Panc1 (cell line): ENCODE data around the gene OR51G2. TPM values are rescaled to one million over a fixed set of nuclear protein-coding genes. Genes with fewer than 3 reads are reported as not detected.

ENCODE experiments used
- ATAC-seq: fragments of 200-7000 bp; cut with Tn5 transposase; 2 replicates; pipeline ENCODE4 v1.9.1; 2020; ENCODE audit warnings: mild to moderate bottlenecking, moderate library complexity
- BruUV-seq: library from RNA; stranded (reverse); fragments of 400-500 nt; replicated peaks from 2 replicates; lab custom pipeline; 2021; lab: Mats Ljungman, UMichigan
- CTCF ChIA-PET: fragments of 300-600 bp; sonication (Branson Sonifier 250); formaldehyde crosslinking; loops from one replicate; lab custom pipeline; 2022; ENCODE audit warnings: antibody characterized with exemption; lab: Charles Lee
- POLR2A ChIA-PET: fragments of 300-600 bp; sonication (Branson Sonifier 250); formaldehyde crosslinking; loops from one replicate; lab custom pipeline; 2022; ENCODE audit warnings: antibody characterized with exemption; lab: Charles Lee
- DNase-seq: peaks from one replicate; pipeline ENCODE4 v3.0.0-alpha.2; 2010; ENCODE audit warnings: low read depth, low spot score
- H3K27ac ChIP-seq: 2 replicates; pipeline ENCODE4 v1.5.1; 2011; ENCODE audit warnings: mild to moderate bottlenecking, low read length, inconsistent platforms
- H3K27me3 ChIP-seq: fragments of 200-500 bp; sonication (Bioruptor generic); 2 replicates; pipeline ENCODE4 v1.6.0; 2014; ENCODE audit warnings: low read length, inconsistent platforms; ENCODE audit not compliant: control insufficient read depth, insufficient read depth
- H3K36me3 ChIP-seq: fragments of 200-500 bp; sonication (Bioruptor generic); 2 replicates; pipeline ENCODE4 v1.5.1; 2014; ENCODE audit warnings: inconsistent platforms, mild to moderate bottlenecking, low read length, moderate library complexity; ENCODE audit not compliant: control insufficient read depth, insufficient read depth
- H3K4me1 ChIP-seq: 2 replicates; pipeline ENCODE4 v1.5.1; 2011; ENCODE audit warnings: inconsistent platforms, mild to moderate bottlenecking, low read length, moderate library complexity; ENCODE audit not compliant: control insufficient read depth, insufficient read depth
- H3K4me3 ChIP-seq, 2 experiments: 2 replicates each; pipeline ENCODE4 v1.5.1; 2011 to 2012; ENCODE audit warnings: low read depth in 2 of 2, low read length in 2 of 2, mild to moderate bottlenecking in 2 of 2, inconsistent platforms in 1 of 2, moderate library complexity in 1 of 2
- H3K9me3 ChIP-seq: fragments of 200-500 bp; sonication (Bioruptor generic); 2 replicates; pipeline ENCODE4 v1.5.1; 2014; ENCODE audit warnings: low read depth, mild to moderate bottlenecking, inconsistent platforms, low read length, moderate library complexity; ENCODE audit not compliant: control insufficient read depth, insufficient read depth
- POLR2AphosphoS5 ChIP-seq: IDR thresholded peaks from 2 replicates; pipeline ENCODE4 v1.6.1; 2012; ENCODE audit warnings: mild to moderate bottlenecking, low read depth, low read length, moderate library complexity
- SIN3A ChIP-seq: IDR thresholded peaks from 2 replicates; pipeline ENCODE4 v1.6.1; 2012; ENCODE audit warnings: low read depth, mild to moderate bottlenecking, low read length, moderate library complexity, borderline replicate concordance; ENCODE audit not compliant: insufficient read depth
- TCF7L2 ChIP-seq: IDR thresholded peaks from 2 replicates; pipeline ENCODE4 v1.6.1; 2011; ENCODE audit warnings: mild to moderate bottlenecking, low read depth, low read length, inconsistent platforms
- in situ Hi-C: cut with HindIII; loops from 2 replicates; pipeline ENCODE4 v1.10.0; 2016; ENCODE audit warnings: low sequenced_read_pairs, low pct_unique_long_range_greater_than_20kb
- intact Hi-C: fragments of 100-400 bp; cut with micrococcal nuclease; formaldehyde crosslinking; loops from one replicate; pipeline ENCODE4 v1.10.0; 2022; ENCODE audit not compliant: unreplicated experiment
- total RNA-seq: library from RNA; stranded (reverse); gene quantifications from one replicate; pipeline ENCODE4 v1.2.1, GENCODE V29; 2021; ENCODE audit not compliant: unreplicated experiment
- TF ChIP-seq, protein P1 (sequence below): fragments of 450-650 bp; IDR thresholded peaks from 2 replicates; pipeline ENCODE4 v1.5.1; 2017; ENCODE audit warnings: mild to moderate bottlenecking
- TF ChIP-seq, protein P2 (sequence below), 2 experiments: IDR thresholded peaks; 2 replicates each; pipeline ENCODE4 v1.6.1; 2011 to 2012; ENCODE audit warnings: low read depth in 2 of 2, control low read depth in 1 of 2, low read length in 1 of 2, mild to moderate bottlenecking in 1 of 2, moderate library complexity in 1 of 2; ENCODE audit not compliant: insufficient read depth in 1 of 2

Gene OR51G2
- total RNA-seq, 1 experiment from 2014 or later: not detected

DNA sequence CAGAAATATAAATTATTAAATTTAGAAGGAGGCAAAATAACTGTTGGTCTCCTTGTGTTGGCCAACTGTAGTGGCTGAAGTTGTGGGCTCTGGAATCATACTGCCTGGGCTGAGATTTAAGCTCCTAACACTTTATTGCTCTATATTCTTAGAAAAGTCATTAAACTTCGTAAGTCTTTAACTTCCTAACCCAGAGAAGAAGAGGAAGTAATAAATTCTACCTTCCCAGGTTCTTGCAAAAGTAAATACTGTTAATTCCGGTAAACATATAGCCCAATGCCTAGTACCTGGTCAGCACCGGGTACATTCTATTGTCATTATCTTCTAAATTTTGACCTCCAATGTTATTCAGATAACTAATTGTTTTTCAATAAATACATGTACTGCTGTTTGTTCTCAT is 33.0 kb downstream of the OR51G2 start:
- ChIA-PET POLR2A (no interaction called here), CTCF (no interaction called here)
- no peak for DNase-seq

DNA sequence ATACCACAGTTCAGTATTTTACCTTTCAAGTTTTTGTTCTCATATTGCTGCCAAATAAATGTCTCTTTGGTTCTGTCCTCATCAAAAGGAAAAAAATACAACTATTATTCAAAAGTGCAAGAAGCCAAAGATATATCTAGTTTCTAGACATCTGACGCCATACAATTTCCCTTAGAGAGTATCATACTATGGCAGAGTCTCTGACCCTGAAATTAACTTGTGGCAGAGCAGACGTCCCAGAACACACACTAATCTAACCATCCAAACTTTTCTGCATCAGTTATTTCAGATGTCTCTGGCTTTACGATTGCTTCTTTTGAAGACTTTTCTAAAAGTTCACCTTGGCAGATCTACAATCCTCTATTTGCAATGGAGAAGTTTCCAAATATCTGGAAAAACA is 34.8 kb downstream of the OR51G2 start:
- in situ Hi-C loops: no loop called here

More for the DNA sequence above, 33.0 kb downstream of the OR51G2 start:
- Histone ChIP-seq H3K36me3 (no peaks in the 10 kb centered on the region), H3K27me3 (no peaks in the 10 kb centered on the region), H3K4me1 (no peaks in the 10 kb centered on the region), H3K27ac (no peak overlapping the region), H3K9me3 (no peaks in the 10 kb centered on the region), H3K4me3 (no peak overlapping the region)
- no TSS peak for BruUV-seq
- no peak for TF ChIP-seq SIN3A
- TF ChIP-seq, protein P1, sequence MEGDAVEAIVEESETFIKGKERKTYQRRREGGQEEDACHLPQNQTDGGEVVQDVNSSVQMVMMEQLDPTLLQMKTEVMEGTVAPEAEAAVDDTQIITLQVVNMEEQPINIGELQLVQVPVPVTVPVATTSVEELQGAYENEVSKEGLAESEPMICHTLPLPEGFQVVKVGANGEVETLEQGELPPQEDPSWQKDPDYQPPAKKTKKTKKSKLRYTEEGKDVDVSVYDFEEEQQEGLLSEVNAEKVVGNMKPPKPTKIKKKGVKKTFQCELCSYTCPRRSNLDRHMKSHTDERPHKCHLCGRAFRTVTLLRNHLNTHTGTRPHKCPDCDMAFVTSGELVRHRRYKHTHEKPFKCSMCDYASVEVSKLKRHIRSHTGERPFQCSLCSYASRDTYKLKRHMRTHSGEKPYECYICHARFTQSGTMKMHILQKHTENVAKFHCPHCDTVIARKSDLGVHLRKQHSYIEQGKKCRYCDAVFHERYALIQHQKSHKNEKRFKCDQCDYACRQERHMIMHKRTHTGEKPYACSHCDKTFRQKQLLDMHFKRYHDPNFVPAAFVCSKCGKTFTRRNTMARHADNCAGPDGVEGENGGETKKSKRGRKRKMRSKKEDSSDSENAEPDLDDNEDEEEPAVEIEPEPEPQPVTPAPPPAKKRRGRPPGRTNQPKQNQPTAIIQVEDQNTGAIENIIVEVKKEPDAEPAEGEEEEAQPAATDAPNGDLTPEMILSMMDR: no peak
- TF ChIP-seq TCF7L2: no peak
- no peak for TF ChIP-seq POLR2AphosphoS5
- TF ChIP-seq, protein P2, sequence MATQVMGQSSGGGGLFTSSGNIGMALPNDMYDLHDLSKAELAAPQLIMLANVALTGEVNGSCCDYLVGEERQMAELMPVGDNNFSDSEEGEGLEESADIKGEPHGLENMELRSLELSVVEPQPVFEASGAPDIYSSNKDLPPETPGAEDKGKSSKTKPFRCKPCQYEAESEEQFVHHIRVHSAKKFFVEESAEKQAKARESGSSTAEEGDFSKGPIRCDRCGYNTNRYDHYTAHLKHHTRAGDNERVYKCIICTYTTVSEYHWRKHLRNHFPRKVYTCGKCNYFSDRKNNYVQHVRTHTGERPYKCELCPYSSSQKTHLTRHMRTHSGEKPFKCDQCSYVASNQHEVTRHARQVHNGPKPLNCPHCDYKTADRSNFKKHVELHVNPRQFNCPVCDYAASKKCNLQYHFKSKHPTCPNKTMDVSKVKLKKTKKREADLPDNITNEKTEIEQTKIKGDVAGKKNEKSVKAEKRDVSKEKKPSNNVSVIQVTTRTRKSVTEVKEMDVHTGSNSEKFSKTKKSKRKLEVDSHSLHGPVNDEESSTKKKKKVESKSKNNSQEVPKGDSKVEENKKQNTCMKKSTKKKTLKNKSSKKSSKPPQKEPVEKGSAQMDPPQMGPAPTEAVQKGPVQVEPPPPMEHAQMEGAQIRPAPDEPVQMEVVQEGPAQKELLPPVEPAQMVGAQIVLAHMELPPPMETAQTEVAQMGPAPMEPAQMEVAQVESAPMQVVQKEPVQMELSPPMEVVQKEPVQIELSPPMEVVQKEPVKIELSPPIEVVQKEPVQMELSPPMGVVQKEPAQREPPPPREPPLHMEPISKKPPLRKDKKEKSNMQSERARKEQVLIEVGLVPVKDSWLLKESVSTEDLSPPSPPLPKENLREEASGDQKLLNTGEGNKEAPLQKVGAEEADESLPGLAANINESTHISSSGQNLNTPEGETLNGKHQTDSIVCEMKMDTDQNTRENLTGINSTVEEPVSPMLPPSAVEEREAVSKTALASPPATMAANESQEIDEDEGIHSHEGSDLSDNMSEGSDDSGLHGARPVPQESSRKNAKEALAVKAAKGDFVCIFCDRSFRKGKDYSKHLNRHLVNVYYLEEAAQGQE (IDR thresholded peaks at IDR 0.05; ENCODE audit: insufficient read depth in 1 of 2, low read depth in 2 of 2, low read length in 1 of 2): no peak
- intact Hi-C loops (no loop called here), in situ Hi-C loops (no loop called here)
- no peak for ATAC-seq

More for the DNA sequence above, 34.8 kb downstream of the OR51G2 start:
- H3K4me1 ChIP-seq: no peaks in the 10 kb centered on the region
- H3K27me3 ChIP-seq: no peaks in the 10 kb centered on the region
- ChIA-PET CTCF (no interaction called here), POLR2A (no interaction called here)
- no peak overlapping the region for H3K4me3 ChIP-seq
- intact Hi-C loops: no loop called here
- H3K36me3 ChIP-seq: no peaks in the 10 kb centered on the region
- no peak overlapping the region for H3K27ac ChIP-seq
- no peak for DNase-seq
- no peaks in the 10 kb centered on the region for H3K9me3 ChIP-seq
- ATAC-seq: no peak
- TF ChIP-seq, protein P1: no peak
- no peak for TF ChIP-seq TCF7L2
- TF ChIP-seq, protein P2 (IDR thresholded peaks at IDR 0.05; ENCODE audit: insufficient read depth in 1 of 2, low read depth in 2 of 2, low read length in 1 of 2): no peak
- TF ChIP-seq POLR2AphosphoS5: no peak
- no peak for TF ChIP-seq SIN3A
- BruUV-seq: no TSS peak
